Measurements from ENCODE around the gene CHIA.

CHIA gene

DNA sequence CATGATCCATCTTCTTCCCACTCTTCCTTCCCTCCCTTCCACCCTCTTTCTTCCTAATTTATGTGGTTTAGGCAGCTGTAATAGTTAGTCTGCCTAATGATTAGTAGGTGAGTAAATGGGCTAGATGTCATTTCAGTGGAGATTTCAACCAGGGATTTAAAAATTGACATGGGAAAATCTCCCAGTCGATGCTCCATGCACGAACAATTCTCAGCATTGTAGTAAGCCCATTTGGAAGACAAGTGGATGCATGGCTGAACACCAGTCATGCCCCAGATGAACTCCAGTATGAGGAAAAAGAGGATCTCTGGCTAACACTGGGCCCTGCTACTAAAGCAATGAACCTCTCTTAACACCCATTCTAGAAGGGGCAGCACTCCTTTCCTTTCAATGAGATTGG is 37.9 kb upstream of the CHIA start:
- DNase-seq (ENCODE audit: extremely low spot score) = no peak
- POLR2A ChIA-PET = no interaction called here
- TF ChIP-seq, protein P1, sequence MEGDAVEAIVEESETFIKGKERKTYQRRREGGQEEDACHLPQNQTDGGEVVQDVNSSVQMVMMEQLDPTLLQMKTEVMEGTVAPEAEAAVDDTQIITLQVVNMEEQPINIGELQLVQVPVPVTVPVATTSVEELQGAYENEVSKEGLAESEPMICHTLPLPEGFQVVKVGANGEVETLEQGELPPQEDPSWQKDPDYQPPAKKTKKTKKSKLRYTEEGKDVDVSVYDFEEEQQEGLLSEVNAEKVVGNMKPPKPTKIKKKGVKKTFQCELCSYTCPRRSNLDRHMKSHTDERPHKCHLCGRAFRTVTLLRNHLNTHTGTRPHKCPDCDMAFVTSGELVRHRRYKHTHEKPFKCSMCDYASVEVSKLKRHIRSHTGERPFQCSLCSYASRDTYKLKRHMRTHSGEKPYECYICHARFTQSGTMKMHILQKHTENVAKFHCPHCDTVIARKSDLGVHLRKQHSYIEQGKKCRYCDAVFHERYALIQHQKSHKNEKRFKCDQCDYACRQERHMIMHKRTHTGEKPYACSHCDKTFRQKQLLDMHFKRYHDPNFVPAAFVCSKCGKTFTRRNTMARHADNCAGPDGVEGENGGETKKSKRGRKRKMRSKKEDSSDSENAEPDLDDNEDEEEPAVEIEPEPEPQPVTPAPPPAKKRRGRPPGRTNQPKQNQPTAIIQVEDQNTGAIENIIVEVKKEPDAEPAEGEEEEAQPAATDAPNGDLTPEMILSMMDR (IDR thresholded peaks at IDR 0.05; ENCODE audit: control extremely low read depth, extremely low read depth, low read depth, missing control alignments) = no peak
- CTCF ChIA-PET = interaction anchor here (1.1 to 1.5 kb wide), 2 partner anchors 154 to 222 kb away, joined by 3 read pairs; no protein-coding TSS in a partner anchor

DNA sequence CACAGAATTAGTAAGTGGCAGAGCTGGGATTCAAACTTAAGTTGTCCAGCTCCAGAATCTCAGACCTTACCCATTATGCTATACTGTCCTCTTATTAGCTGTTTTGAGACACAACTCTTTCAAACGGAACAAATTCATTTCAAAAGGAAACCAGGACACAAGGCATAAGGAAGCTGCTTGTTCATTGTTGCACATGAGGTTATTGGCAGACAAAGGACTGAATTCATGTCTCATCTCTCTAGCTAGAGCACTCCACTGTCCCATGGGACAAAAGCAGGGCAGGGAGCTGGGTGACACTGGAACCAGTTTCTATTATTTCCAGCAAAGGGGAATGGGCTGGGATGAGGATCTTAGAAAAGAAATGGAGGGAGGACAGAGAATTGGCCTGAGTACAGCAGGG is 36.8 kb upstream of the CHIA start:
- TF ChIP-seq, protein P1 (IDR thresholded peaks at IDR 0.05; ENCODE audit: control extremely low read depth, extremely low read depth, low read depth, missing control alignments) = no peak
- POLR2A ChIA-PET = no interaction called here

DNA sequence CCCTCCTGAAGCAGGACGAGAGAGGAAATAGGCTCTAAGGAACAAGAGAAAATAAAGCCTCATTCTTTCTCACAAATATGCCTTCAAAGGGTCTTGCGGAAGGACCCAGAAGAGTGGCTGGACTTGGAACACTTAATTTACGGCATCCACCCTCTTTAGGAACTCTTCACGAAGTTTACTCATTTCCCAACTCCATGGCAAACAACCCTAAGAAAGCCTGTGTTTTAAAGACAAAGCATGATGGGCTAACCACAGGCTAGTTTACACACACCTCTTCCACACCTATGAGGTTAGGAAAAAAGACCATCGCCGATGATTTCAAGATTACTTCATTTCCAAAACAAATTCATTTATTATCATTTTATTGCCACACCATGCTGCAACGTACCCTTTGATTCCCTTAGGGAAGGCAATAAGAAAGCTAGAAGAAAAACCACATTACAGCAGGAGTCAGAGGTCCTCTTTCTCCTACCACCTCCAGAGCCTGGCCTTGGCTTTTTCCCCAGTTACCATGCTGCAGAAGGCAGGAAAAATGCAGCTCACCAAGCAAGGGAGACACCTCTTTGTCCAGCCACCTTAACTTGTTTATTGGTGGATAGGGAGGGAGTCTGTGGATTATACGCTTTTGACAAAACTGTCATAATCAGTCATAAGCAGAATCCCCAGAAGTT is 33.5 kb upstream of the CHIA start:
- ChIA-PET POLR2A (no interaction called here), CTCF (interaction anchor here (0.8 to 2.0 kb wide), 4 partner anchors 9 to 14 kb away, joined by 3 to 8 read pairs (median 4); no protein-coding TSS in a partner anchor)
- no peak for DNase-seq (ENCODE audit: extremely low spot score)
- TF ChIP-seq, protein P1 (IDR thresholded peaks at IDR 0.05; ENCODE audit: control extremely low read depth, extremely low read depth, low read depth, missing control alignments) = no peak

More for the DNA sequence above, 36.8 kb upstream of the CHIA start:
- CTCF ChIA-PET = interaction anchor here (0.9 to 1.6 kb wide), 6 partner anchors 9 to 152 kb away, joined by 3 to 5 read pairs (median 3); no protein-coding TSS in a partner anchor
- DNase-seq (ENCODE audit: extremely low spot score) = no peak

DNA sequence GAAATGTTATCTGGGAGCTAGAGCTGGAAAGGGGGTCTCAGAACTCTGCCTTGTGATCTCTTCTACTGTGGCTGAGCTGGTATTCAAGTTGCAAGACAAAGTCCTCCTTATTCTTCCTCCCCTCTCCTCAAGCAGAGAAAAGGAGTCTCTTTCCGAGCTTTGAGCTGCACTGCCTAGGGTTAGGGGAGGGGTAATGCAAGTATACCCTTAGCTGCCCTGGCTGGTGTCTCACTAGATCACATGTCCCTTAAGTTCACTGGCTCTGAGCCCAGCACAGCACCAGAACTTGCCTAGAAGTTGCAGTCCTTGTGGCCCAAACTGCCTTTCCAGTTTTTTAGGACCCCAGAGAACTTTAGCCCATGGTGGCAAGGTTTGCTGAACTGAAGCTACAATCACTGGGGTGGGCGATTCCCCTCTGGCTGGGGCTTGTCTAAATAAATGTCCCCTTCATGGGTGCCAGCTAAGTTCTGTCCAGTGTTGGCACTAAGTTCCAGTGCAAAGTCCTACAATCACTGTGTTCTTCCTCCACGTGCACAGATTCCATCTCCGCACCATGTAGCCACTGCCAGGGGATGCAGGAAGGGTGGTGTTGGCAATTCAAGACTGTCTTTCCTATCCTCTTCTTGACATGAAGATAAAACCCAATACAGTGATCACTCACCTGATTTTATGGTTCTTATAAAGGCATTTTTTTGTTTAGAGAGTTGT is 22.7 kb upstream of the CHIA start:
- CTCF ChIA-PET = interaction anchor here (0.9 to 2.1 kb wide), 5 partner anchors 10 to 502 kb away, joined by 3 to 8 read pairs (median 3); no protein-coding TSS in a partner anchor
- POLR2A ChIA-PET = no interaction called here
- TF ChIP-seq, protein P1 (IDR thresholded peaks at IDR 0.05; ENCODE audit: control extremely low read depth, extremely low read depth, low read depth, missing control alignments) = no peak
- DNase-seq (ENCODE audit: extremely low spot score) = no peak

DNA sequence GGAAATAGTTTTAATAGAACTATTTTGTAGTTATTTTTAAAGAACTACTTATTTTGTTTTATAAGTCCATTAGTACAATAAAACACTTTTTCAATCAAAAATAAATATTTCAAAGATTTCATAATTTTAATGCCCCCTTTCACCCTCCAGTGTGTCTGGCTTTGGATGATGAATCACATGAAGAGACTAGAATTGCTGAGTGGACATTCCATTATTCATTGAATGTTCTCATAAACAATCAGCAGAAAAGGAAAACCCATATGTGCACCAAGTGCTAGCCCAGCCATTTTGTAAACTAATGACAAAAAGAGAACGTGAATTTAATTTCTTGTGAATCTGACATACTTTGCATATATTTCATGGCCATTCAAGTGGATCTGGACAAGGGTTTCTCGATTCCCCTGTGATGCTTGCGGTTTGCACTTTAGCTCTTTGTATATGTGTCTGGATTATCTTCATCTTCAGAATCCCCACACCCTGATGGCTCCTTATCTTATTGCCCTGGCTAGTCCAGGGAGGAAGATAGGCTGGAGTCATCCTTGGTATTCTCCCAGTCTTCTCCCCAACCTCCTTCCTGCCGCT is 20.7 kb upstream of the CHIA start:
- POLR2A ChIA-PET = no interaction called here
- DNase-seq (ENCODE audit: extremely low spot score) = peak; percentile 15
- TF ChIP-seq, protein P1 (IDR thresholded peaks at IDR 0.05; ENCODE audit: control extremely low read depth, extremely low read depth, low read depth, missing control alignments) = no peak
- CTCF ChIA-PET = interaction anchor here (0.6 to 1.2 kb wide), 4 partner anchors 9 to 47 kb away, joined by 3 to 4 read pairs (median 3); no protein-coding TSS in a partner anchor

DNA sequence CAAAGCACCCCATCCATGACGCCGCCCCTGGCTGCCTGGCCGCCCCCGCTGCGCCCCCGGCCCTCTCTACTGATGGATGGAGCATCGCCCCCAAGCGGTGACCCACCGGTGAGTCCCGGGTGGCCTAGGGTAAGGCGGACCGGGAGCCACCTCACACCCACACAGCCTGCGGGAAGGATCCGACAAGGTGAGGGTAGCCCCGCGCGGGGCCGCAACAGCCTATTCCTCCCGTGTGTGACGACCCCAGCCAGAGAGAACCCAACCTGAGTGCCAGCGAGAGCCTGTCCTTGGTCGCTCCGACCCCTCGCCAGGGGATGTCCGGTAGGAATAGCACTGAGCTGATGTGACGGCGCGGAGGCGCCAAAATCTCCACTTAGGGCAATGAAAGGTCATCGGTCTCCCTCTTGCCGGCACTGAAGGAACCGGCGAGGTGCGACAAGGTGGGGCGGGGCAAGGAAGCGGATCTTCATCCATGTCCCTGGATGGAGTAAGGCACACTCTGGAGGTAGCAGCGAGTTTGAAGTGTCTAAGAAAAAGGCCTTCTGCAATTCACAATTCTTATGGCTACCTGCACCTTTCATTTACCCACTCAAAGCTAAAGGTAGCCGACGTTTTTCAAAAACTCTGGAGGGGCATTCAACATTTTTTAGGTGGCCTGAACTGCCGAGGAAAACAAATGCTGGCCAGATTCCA is 19.7 kb upstream of the CHIA start:
- ChIA-PET POLR2A (no interaction called here), CTCF (interaction anchor here (1.0 to 1.6 kb wide), 7 partner anchors 10 to 63 kb away, joined by 3 to 6 read pairs (median 3); no protein-coding TSS in a partner anchor)
- DNase-seq (ENCODE audit: extremely low spot score) = peak; percentile 15
- TF ChIP-seq, protein P1 (IDR thresholded peaks at IDR 0.05; ENCODE audit: control extremely low read depth, extremely low read depth, low read depth, missing control alignments) = no peak
